K562 (cell line): ENCODE data around the gene PODXL. TPM values are rescaled to one million over a fixed set of nuclear protein-coding genes. Genes with fewer than 3 reads are reported as not detected.

Source experiments
- NFE2 ChIP-seq: IDR thresholded peaks from 2 replicates; pipeline ENCODE4 v1.6.1; 2014; ENCODE audit warnings: antibody characterized with exemption, low read depth
- NR2C2 ChIP-seq, 2 experiments: fragments of 200-800 bp in 1 of 2; sonication (Bioruptor generic) in 1 of 2; sonication (generic) in 1 of 2; formaldehyde crosslinking in 1 of 2; IDR thresholded peaks; 2 replicates each; pipeline versions ENCODE4 v1.6.1 to v1.8.0; 2016 to 2022; ENCODE audit warnings: mild to moderate bottlenecking in 1 of 2, missing compliant biosample characterization in 1 of 2, missing genetic modification characterization in 1 of 2, missing genetic modification reagents in 1 of 2
- PRMT5 ChIP-seq: sonication (generic); formaldehyde crosslinking; IDR thresholded peaks from 2 replicates; pipeline ENCODE4 v1.5.0; 2020; ENCODE audit warnings: missing genetic modification reagents
- SMARCA5 ChIP-seq: fragments of 450-650 bp; IDR thresholded peaks from 2 replicates; pipeline ENCODE4 v1.6.1; 2016
- SMC3 ChIP-seq: conservative IDR thresholded peaks from 2 replicates; pipeline ENCODE4 v1.6.1; 2011; ENCODE audit warnings: low read depth, low read length, improper control_type of control experiment; ENCODE audit not compliant: insufficient read depth
- ZNF124 ChIP-seq: sonication (generic); formaldehyde crosslinking; IDR thresholded peaks from 2 replicates; pipeline ENCODE4 v1.8.1; 2022; ENCODE audit warnings: missing genetic modification reagents
- ZNF431 ChIP-seq: sonication (generic); formaldehyde crosslinking; IDR thresholded peaks from 2 replicates; pipeline ENCODE4 v1.8.0; 2022; ENCODE audit warnings: mild to moderate bottlenecking, missing genetic modification reagents
- ZNF75A ChIP-seq: fragments of 450-650 bp; formaldehyde crosslinking; IDR thresholded peaks from 2 replicates; pipeline ENCODE4 v1.4.0; 2020; ENCODE audit warnings: mild to moderate bottlenecking
- polyA plus RNA-seq, 8 experiments: library from polyadenylated mRNA; depleted of rRNA in 4 of 8; stranded (reverse) in 5 of 8; unstranded in 3 of 8; fragments of >200 nt; fragmentation: Nextera tagmentation in 2 of 8; fragmentation: Illumina TruSeq in 1 of 8; extraction: Ambion mirVana in 2 of 8; extraction: Trizol in 1 of 8; gene quantifications; 2 replicates each; pipeline versions ENCODE4 v1.2.1 to v1.2.3, GENCODE V29; 2011 to 2014; ENCODE audit warnings: inconsistent platforms in 1 of 8, missing spikeins in 1 of 8
- total RNA-seq, 7 experiments: library from RNA; depleted of rRNA in 6 of 7; stranded (reverse); fragments of >200 nt in 6 of 7; fragmentation: Illumina TruSeq in 2 of 7; extraction: Trizol in 2 of 7; gene quantifications; 2 replicates each; pipeline versions ENCODE4 v1.2.1 to v1.2.3, GENCODE V29; 2011 to 2021; ENCODE audit warnings: low replicate concordance in 1 of 7
- TF ChIP-seq, protein P1 (sequence below): fragments of 450-650 bp; conservative IDR thresholded peaks from 2 replicates; pipeline ENCODE4 v1.6.1; 2016; ENCODE audit warnings: missing genetic modification characterization, low read depth, mild to moderate bottlenecking, missing compliant biosample characterization, moderate library complexity
- TF ChIP-seq, protein P2 (sequence below), 2 experiments: IDR thresholded peaks; 2 replicates each; pipeline ENCODE4 v1.6.1; 2011; ENCODE audit warnings: borderline replicate concordance in 1 of 2, control low read depth in 1 of 2, low read depth in 1 of 2, low read length in 1 of 2, mild to moderate bottlenecking in 1 of 2, mixed read lengths in 1 of 2, moderate library complexity in 1 of 2; ENCODE audit not compliant: insufficient read depth in 1 of 2, insufficient read length in 1 of 2, poor library complexity in 1 of 2, severe bottlenecking in 1 of 2; ENCODE audit errors: extremely low read depth in 1 of 2
- TF ChIP-seq, protein P3 (sequence below): sonication (generic); formaldehyde crosslinking; IDR thresholded peaks from 2 replicates; pipeline ENCODE4 v1.8.1; 2022; ENCODE audit warnings: missing genetic modification reagents
- TF ChIP-seq, protein P4 (sequence below): fragments of 250-450 bp; sonication (Bioruptor Pico); IDR thresholded peaks from 2 replicates; pipeline ENCODE4 v1.9.0; 2021; ENCODE audit warnings: mild to moderate bottlenecking, inconsistent platforms
- TF ChIP-seq, protein P5 (sequence below), 3 experiments: IDR thresholded peaks in 2 of 3; conservative IDR thresholded peaks in 1 of 3; 2 replicates each; pipeline ENCODE4 v1.5.1; 2011 to 2012; ENCODE audit warnings: low read length in 3 of 3, mild to moderate bottlenecking in 3 of 3, control low read depth in 2 of 3, improper control_type of control experiment in 1 of 3, inconsistent platforms in 1 of 3, low read depth in 1 of 3, mixed read lengths in 1 of 3, moderate library complexity in 1 of 3; ENCODE audit not compliant: insufficient read depth in 2 of 3
- TF ChIP-seq, protein P6 (sequence below), 2 experiments: IDR thresholded peaks; 2 replicates each; pipeline ENCODE4 v1.6.1; 2012; ENCODE audit warnings: improper control_type of control experiment in 2 of 2, low read depth in 2 of 2, low read length in 2 of 2, borderline replicate concordance in 1 of 2

Gene PODXL
- total and polyA plus RNA-seq, 9 of the 15 experiments (the other 6 are each of a cell fraction or from before 2014, with no cell fraction given), result 0.01 to 0.73 (median 0.07) TPM

DNA sequence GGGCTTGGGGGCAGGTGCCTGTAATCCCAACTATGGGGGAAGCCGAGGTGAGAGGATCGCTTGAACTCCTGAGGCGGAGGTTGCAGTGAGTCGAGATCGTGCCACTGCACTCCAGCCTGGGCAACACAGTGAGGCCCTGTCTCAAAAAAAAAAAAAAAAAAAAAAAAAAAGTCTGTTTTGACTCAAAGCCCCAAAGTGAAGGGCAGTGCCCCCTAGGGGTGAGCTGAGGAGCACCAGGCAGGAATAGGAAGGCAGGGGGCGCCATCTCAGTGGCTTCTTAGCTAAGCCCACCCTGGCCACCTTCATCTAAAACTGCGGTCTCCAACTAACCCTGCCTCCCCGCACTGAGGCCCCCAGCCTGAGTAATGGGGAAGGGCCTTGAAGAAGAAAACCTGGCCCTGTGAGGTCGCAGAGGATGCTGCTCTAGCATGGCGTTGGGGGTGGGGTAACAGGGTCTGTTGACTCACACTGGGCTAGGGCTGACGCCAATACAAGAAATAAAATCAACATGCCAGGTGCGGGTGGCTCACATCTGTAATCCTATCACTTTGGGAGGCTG lies 9.8 kb downstream of the PODXL start (continued):
- TF ChIP-seq SMC3 (peak; percentile 56), ZNF431 (CRISPR knock-in tag) (no peak), PRMT5 (CRISPR knock-in tag) (no peak), ZNF124 (CRISPR knock-in tag) (no peak), ZNF75A (CRISPR knock-in tag) (no peak), NR2C2 (CRISPR knock-in tag; IDR thresholded peaks at IDR 0.05) (0 out of 2 replicates have a peak, but pooled peaks have one; percentile 11), NR2C2 (tag; IDR thresholded peaks at IDR 0.05) (no peak), SMARCA5 (0 out of 2 replicates have a peak, but pooled peaks have one; percentile 35), NFE2 (no peak)
- TF ChIP-seq, protein P1, sequence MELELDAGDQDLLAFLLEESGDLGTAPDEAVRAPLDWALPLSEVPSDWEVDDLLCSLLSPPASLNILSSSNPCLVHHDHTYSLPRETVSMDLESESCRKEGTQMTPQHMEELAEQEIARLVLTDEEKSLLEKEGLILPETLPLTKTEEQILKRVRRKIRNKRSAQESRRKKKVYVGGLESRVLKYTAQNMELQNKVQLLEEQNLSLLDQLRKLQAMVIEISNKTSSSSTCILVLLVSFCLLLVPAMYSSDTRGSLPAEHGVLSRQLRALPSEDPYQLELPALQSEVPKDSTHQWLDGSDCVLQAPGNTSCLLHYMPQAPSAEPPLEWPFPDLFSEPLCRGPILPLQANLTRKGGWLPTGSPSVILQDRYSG (tag), result no peak
- TF ChIP-seq, protein P2, sequence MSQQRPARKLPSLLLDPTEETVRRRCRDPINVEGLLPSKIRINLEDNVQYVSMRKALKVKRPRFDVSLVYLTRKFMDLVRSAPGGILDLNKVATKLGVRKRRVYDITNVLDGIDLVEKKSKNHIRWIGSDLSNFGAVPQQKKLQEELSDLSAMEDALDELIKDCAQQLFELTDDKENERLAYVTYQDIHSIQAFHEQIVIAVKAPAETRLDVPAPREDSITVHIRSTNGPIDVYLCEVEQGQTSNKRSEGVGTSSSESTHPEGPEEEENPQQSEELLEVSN (IDR thresholded peaks at IDR 0.05; ENCODE audit: borderline replicate concordance in 1 of 2, extremely low read depth in 1 of 2, insufficient read depth in 1 of 2, insufficient read length in 1 of 2, low read depth in 1 of 2, low read length in 1 of 2, poor library complexity in 1 of 2, severe bottlenecking in 1 of 2), result no peak
- TF ChIP-seq, protein P3, sequence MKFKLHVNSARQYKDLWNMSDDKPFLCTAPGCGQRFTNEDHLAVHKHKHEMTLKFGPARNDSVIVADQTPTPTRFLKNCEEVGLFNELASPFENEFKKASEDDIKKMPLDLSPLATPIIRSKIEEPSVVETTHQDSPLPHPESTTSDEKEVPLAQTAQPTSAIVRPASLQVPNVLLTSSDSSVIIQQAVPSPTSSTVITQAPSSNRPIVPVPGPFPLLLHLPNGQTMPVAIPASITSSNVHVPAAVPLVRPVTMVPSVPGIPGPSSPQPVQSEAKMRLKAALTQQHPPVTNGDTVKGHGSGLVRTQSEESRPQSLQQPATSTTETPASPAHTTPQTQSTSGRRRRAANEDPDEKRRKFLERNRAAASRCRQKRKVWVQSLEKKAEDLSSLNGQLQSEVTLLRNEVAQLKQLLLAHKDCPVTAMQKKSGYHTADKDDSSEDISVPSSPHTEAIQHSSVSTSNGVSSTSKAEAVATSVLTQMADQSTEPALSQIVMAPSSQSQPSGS, result no peak
- TF ChIP-seq, protein P4, sequence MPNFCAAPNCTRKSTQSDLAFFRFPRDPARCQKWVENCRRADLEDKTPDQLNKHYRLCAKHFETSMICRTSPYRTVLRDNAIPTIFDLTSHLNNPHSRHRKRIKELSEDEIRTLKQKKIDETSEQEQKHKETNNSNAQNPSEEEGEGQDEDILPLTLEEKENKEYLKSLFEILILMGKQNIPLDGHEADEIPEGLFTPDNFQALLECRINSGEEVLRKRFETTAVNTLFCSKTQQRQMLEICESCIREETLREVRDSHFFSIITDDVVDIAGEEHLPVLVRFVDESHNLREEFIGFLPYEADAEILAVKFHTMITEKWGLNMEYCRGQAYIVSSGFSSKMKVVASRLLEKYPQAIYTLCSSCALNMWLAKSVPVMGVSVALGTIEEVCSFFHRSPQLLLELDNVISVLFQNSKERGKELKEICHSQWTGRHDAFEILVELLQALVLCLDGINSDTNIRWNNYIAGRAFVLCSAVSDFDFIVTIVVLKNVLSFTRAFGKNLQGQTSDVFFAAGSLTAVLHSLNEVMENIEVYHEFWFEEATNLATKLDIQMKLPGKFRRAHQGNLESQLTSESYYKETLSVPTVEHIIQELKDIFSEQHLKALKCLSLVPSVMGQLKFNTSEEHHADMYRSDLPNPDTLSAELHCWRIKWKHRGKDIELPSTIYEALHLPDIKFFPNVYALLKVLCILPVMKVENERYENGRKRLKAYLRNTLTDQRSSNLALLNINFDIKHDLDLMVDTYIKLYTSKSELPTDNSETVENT (CRISPR knock-in tag), result no peak
- TF ChIP-seq, protein P5, sequence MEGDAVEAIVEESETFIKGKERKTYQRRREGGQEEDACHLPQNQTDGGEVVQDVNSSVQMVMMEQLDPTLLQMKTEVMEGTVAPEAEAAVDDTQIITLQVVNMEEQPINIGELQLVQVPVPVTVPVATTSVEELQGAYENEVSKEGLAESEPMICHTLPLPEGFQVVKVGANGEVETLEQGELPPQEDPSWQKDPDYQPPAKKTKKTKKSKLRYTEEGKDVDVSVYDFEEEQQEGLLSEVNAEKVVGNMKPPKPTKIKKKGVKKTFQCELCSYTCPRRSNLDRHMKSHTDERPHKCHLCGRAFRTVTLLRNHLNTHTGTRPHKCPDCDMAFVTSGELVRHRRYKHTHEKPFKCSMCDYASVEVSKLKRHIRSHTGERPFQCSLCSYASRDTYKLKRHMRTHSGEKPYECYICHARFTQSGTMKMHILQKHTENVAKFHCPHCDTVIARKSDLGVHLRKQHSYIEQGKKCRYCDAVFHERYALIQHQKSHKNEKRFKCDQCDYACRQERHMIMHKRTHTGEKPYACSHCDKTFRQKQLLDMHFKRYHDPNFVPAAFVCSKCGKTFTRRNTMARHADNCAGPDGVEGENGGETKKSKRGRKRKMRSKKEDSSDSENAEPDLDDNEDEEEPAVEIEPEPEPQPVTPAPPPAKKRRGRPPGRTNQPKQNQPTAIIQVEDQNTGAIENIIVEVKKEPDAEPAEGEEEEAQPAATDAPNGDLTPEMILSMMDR (IDR thresholded peaks at IDR 0.05 in 2 of 3, conservative IDR thresholded peaks at IDR 0.05 in 1 of 3; ENCODE audit: insufficient read depth in 2 of 3, low read depth in 1 of 3, low read length in 3 of 3), result peak; percentile 99
- TF ChIP-seq, protein P6, sequence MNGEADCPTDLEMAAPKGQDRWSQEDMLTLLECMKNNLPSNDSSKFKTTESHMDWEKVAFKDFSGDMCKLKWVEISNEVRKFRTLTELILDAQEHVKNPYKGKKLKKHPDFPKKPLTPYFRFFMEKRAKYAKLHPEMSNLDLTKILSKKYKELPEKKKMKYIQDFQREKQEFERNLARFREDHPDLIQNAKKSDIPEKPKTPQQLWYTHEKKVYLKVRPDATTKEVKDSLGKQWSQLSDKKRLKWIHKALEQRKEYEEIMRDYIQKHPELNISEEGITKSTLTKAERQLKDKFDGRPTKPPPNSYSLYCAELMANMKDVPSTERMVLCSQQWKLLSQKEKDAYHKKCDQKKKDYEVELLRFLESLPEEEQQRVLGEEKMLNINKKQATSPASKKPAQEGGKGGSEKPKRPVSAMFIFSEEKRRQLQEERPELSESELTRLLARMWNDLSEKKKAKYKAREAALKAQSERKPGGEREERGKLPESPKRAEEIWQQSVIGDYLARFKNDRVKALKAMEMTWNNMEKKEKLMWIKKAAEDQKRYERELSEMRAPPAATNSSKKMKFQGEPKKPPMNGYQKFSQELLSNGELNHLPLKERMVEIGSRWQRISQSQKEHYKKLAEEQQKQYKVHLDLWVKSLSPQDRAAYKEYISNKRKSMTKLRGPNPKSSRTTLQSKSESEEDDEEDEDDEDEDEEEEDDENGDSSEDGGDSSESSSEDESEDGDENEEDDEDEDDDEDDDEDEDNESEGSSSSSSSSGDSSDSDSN (IDR thresholded peaks at IDR 0.05; ENCODE audit: borderline replicate concordance in 1 of 2, low read depth in 2 of 2, low read length in 2 of 2), result no peak
